Sigmoid colon (tissue), 3 donors: ENCODE measurements around the gene BMPR1A.

ENCODE experiments used
- CTCF ChIP-seq, 4 experiments: fragments of 450-650 bp in 3 of 4; fragments of 200-600 bp in 1 of 4; IDR thresholded peaks; one replicate each; pipeline ENCODE4 v1.5.1; 2016 to 2019; ENCODE audit warnings: antibody characterized with exemption in 4 of 4, mild to moderate bottlenecking in 3 of 4, moderate library complexity in 2 of 4
- POLR2A ChIP-seq, 2 donors: fragments of 450-650 bp; IDR thresholded peaks; one replicate each; pipeline ENCODE4 v1.6.1; 2016; ENCODE audit warnings: antibody characterized with exemption in 2 of 2, mild to moderate bottlenecking in 2 of 2, moderate library complexity in 2 of 2

GRCh38 chr10:86958116-86958900 lies 201.9 kb downstream of the BMPR1A start, which contains the start of gene SNCG:
- TF ChIP-seq POLR2A (IDR thresholded peaks at IDR 0.05) (no peak), CTCF (IDR thresholded peaks at IDR 0.05) (no peak)
